HEK293 (cell line): ENCODE measurements around the gene RBP4.

Experiments
- CTCF ChIA-PET: fragments of 350-600 bp; formaldehyde crosslinking; extraction: SDS; loops from one replicate; lab custom pipeline; 2021; ENCODE audit warnings: antibody characterized with exemption; lab: Yijun Ruan, JAX
- POLR2A ChIA-PET: fragments of 300-600 bp; formaldehyde crosslinking; extraction: SDS; loops from one replicate; lab custom pipeline; 2020; ENCODE audit warnings: antibody characterized with exemption, inconsistent platforms; lab: Yijun Ruan, JAX
- H3K27ac ChIP-seq: fragments of 200-500 bp; sonication (Bioruptor generic); 2 replicates; pipeline ENCODE4 v1.5.1; 2014; ENCODE audit warnings: low read depth, low read length, control low read depth, inconsistent platforms; ENCODE audit errors: extremely low read depth
- H3K36me3 ChIP-seq, 2 experiments: fragments of 200-500 bp in 1 of 2; sonication (Bioruptor generic) in 1 of 2; 1 replicate in 1 of 2; 2 replicates in 1 of 2; pipeline ENCODE4 v1.5.1; 2014 to 2017; ENCODE audit warnings: inconsistent platforms in 2 of 2, low read length in 2 of 2; ENCODE audit not compliant: control insufficient read depth in 2 of 2, insufficient read depth in 1 of 2
- H3K4me1 ChIP-seq: fragments of 200-500 bp; sonication (Bioruptor generic); 2 replicates; pipeline ENCODE4 v1.5.1; 2014; ENCODE audit warnings: mild to moderate bottlenecking, low read length, inconsistent platforms; ENCODE audit not compliant: control insufficient read depth, insufficient read depth
- H3K4me3 ChIP-seq: 2 replicates; pipeline ENCODE4 v1.5.1; 2011; ENCODE audit warnings: low read depth, mild to moderate bottlenecking, control low read depth, low read length, moderate library complexity
- H3K9me3 ChIP-seq: fragments of 200-500 bp; sonication (Bioruptor generic); 2 replicates; pipeline ENCODE4 v1.5.1; 2014; ENCODE audit warnings: low read depth, low read length, inconsistent platforms; ENCODE audit not compliant: control insufficient read depth, insufficient read depth
- GLI2 ChIP-seq: fragments of 450-650 bp; formaldehyde crosslinking; IDR thresholded peaks from 2 replicates; pipeline ENCODE4; 2017; ENCODE audit warnings: missing biosample characterization, missing genetic modification characterization, low read depth, borderline replicate concordance
- GLIS2 ChIP-seq: fragments of 450-650 bp; formaldehyde crosslinking; IDR thresholded peaks from 2 replicates; pipeline ENCODE4 v1.5.1; 2016; ENCODE audit warnings: missing biosample characterization, missing genetic modification characterization
- HOXA7 ChIP-seq: sonication (generic); formaldehyde crosslinking; IDR thresholded peaks from 2 replicates; pipeline ENCODE4 v1.8.1; 2022; ENCODE audit warnings: missing genetic modification reagents, borderline replicate concordance
- IKZF3 ChIP-seq: fragments of 450-650 bp; IDR thresholded peaks from 2 replicates; pipeline ENCODE4 v1.5.0; 2018; ENCODE audit warnings: missing biosample characterization, mild to moderate bottlenecking, missing genetic modification characterization, moderate library complexity
- KLF9 ChIP-seq: fragments of 450-650 bp; formaldehyde crosslinking; IDR thresholded peaks from 2 replicates; pipeline ENCODE4 v1.5.1; 2016; ENCODE audit warnings: missing biosample characterization, missing genetic modification characterization, low read depth
- MEIS1 ChIP-seq: sonication (generic); formaldehyde crosslinking; IDR thresholded peaks from 2 replicates; pipeline ENCODE4 v1.8.1; 2022; ENCODE audit warnings: missing genetic modification reagents, mild to moderate bottlenecking, borderline replicate concordance
- ZBTB21 ChIP-seq: fragments of 450-650 bp; formaldehyde crosslinking; IDR thresholded peaks from 2 replicates; pipeline ENCODE4 v1.5.1; 2017; ENCODE audit warnings: missing biosample characterization, missing genetic modification characterization
- ZBTB7A ChIP-seq: fragments of 450-650 bp; formaldehyde crosslinking; IDR thresholded peaks from 2 replicates; pipeline ENCODE4 v1.5.1; 2016; ENCODE audit warnings: low read depth, missing biosample characterization, missing genetic modification characterization
- ZFHX2 ChIP-seq: fragments of 450-650 bp; formaldehyde crosslinking; conservative IDR thresholded peaks from 2 replicates; pipeline ENCODE4 v1.5.1; 2016; ENCODE audit warnings: missing biosample characterization, missing genetic modification characterization
- ZNF138 ChIP-seq: fragments of 450-650 bp; formaldehyde crosslinking; IDR thresholded peaks from 2 replicates; pipeline ENCODE4 v1.5.1; 2016; ENCODE audit warnings: missing biosample characterization, missing genetic modification characterization, borderline replicate concordance
- ZNF366 ChIP-seq: fragments of 450-650 bp; formaldehyde crosslinking; conservative IDR thresholded peaks from 2 replicates; pipeline ENCODE4 v1.5.1; 2016; ENCODE audit warnings: missing biosample characterization, missing genetic modification characterization
- ZNF37A ChIP-seq: fragments of 450-650 bp; IDR thresholded peaks from 2 replicates; pipeline ENCODE4 v1.5.1; 2018; ENCODE audit warnings: missing biosample characterization, missing genetic modification characterization
- ZNF404 ChIP-seq: fragments of 450-650 bp; formaldehyde crosslinking; IDR thresholded peaks from 2 replicates; pipeline ENCODE4 v1.5.1; 2017; ENCODE audit warnings: missing biosample characterization, missing genetic modification characterization
- ZNF585B ChIP-seq: fragments of 450-650 bp; formaldehyde crosslinking; IDR thresholded peaks from 2 replicates; pipeline ENCODE4 v1.5.1; 2016; ENCODE audit warnings: missing biosample characterization, missing genetic modification characterization
- ZNF660 ChIP-seq: fragments of 450-650 bp; IDR thresholded peaks from 2 replicates; pipeline ENCODE4 v1.5.1; 2018; ENCODE audit warnings: missing biosample characterization, mild to moderate bottlenecking, missing genetic modification characterization
- ZNF768 ChIP-seq: fragments of 450-650 bp; formaldehyde crosslinking; IDR thresholded peaks from 2 replicates; pipeline ENCODE4 v1.5.1; 2018; ENCODE audit warnings: missing biosample characterization, mild to moderate bottlenecking, missing genetic modification characterization
- ZNF830 ChIP-seq: fragments of 450-650 bp; IDR thresholded peaks from 2 replicates; pipeline ENCODE4 v1.5.0; 2018; ENCODE audit warnings: missing biosample characterization, missing genetic modification characterization, low read depth, mild to moderate bottlenecking, moderate library complexity
- ZNF837 ChIP-seq: fragments of 450-650 bp; formaldehyde crosslinking; IDR thresholded peaks from 2 replicates; pipeline ENCODE4 v1.5.1; 2016; ENCODE audit warnings: missing biosample characterization, missing genetic modification characterization
- ZNF843 ChIP-seq: fragments of 450-650 bp; formaldehyde crosslinking; IDR thresholded peaks from 2 replicates; pipeline ENCODE4 v1.5.1; 2016; ENCODE audit warnings: missing biosample characterization, missing genetic modification characterization
- ZSCAN16 ChIP-seq: fragments of 450-650 bp; formaldehyde crosslinking; IDR thresholded peaks from 2 replicates; pipeline ENCODE4 v1.5.1; 2016; ENCODE audit warnings: missing biosample characterization, missing genetic modification characterization
- TF ChIP-seq, protein P1 (sequence below): fragments of 450-650 bp; formaldehyde crosslinking; IDR thresholded peaks from 2 replicates; pipeline ENCODE4 v1.5.1; 2016; ENCODE audit warnings: missing biosample characterization, missing genetic modification characterization, low read depth
- TF ChIP-seq, protein P2 (sequence below): fragments of 450-650 bp; formaldehyde crosslinking; IDR thresholded peaks from 2 replicates; pipeline ENCODE4 v1.5.1; 2016; ENCODE audit warnings: missing biosample characterization, missing genetic modification characterization
- TF ChIP-seq, protein P3 (sequence below): fragments of 450-650 bp; formaldehyde crosslinking; IDR thresholded peaks from 2 replicates; pipeline ENCODE4 v1.5.1; 2016; ENCODE audit warnings: missing biosample characterization, missing genetic modification characterization

Gene RBP4

DNA sequence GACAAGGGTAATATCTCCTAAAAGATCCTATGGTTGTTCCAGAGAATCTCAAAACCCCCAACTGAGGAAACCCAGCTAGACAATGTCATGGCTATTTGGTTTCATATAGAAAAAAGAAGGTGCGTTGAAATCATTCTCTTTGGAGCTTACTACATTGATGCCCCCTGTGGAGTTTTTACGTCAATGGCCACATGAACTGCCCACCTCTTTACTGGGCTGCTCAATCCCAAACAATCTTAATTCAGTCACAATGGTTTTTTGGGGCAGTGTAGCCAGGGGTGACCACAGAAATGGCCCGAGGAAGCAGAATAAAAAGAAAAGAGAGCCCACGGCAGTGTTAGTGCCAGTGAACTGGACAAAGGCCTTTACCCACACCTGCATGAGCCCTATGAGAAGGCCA lies 7.8 kb downstream of the RBP4 start:
- POLR2A ChIA-PET = no interaction called here
- CTCF ChIA-PET = interaction anchor here (1.3 kb wide), 1 partner anchor 39 kb away, joined by 5 read pairs; no protein-coding TSS in a partner anchor

DNA sequence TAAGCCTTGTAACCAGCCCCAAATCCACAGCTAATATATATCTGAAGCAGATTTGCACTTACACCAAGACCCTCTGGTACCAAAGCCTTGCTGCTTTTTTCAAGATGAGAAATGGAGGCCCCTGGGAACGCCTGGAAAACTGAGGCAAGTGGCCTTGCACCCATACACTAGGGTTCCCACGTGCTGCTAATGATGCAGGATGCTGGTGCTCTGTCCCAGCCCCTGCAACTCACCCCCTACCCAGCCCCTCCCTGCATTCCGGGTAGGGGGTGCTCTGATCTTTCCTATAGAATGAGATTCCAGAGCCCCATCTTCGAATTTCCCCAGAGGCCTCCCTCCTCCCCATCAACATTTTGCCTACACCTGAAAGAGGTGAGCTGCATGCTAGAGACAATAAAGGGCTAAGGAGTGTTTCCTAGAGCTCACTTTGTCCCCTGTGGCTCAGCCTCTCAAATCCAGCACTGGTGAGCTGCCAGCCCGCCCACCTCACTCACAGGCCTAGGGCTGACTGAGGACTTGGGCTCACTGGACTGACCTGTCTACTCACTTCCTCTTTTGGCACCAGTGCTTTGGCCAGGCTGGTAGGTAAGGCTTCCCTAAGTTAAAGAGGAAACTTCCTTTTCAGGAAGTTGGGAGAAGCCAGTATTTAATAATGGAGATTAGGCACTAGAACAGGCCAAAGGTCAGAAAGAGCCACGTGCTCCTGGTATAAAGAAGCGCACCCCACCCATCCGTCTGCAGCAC lies 9.8 kb downstream of the RBP4 start:
- no peaks in the 10 kb centered on the region for H3K9me3 ChIP-seq
- H3K36me3 ChIP-seq = no peaks in the 10 kb centered on the region
- H3K4me1 ChIP-seq = no peaks in the 10 kb centered on the region
- TF ChIP-seq ZFHX2 (0 out of 2 replicates have a peak, but pooled peaks have one; percentile 16), ZBTB21 (tag by site-specific recombination) (no peak)
- no peak overlapping the region for H3K4me3 ChIP-seq
- H3K27ac ChIP-seq = no peak overlapping the region
- ChIA-PET POLR2A (interaction anchor here (0.6 kb wide), 1 partner anchor 78 kb away, joined by 3 read pairs; no protein-coding TSS in a partner anchor), CTCF (interaction anchor here (0.6 kb wide), 1 partner anchor 139 kb away, joined by 5 read pairs; no protein-coding TSS in a partner anchor)

More for the DNA sequence above, 7.8 kb downstream of the RBP4 start:
- TF ChIP-seq ZBTB7A (no peak), KLF9 (tag by site-specific recombination) (no peak), ZNF585B (no peak), HOXA7 (CRISPR knock-in tag) (no peak), ZNF830 (tag by site-specific recombination) (no peak)
- TF ChIP-seq, protein P1, sequence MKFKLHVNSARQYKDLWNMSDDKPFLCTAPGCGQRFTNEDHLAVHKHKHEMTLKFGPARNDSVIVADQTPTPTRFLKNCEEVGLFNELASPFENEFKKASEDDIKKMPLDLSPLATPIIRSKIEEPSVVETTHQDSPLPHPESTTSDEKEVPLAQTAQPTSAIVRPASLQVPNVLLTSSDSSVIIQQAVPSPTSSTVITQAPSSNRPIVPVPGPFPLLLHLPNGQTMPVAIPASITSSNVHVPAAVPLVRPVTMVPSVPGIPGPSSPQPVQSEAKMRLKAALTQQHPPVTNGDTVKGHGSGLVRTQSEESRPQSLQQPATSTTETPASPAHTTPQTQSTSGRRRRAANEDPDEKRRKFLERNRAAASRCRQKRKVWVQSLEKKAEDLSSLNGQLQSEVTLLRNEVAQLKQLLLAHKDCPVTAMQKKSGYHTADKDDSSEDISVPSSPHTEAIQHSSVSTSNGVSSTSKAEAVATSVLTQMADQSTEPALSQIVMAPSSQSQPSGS (tag by site-specific recombination) = no peak
- no peak overlapping the region for H3K27ac ChIP-seq
- no peak overlapping the region for H3K4me3 ChIP-seq
- no peaks in the 10 kb centered on the region for H3K9me3 ChIP-seq
- no peaks in the 10 kb centered on the region for H3K4me1 ChIP-seq
- H3K36me3 ChIP-seq = no peaks in the 10 kb centered on the region

DNA sequence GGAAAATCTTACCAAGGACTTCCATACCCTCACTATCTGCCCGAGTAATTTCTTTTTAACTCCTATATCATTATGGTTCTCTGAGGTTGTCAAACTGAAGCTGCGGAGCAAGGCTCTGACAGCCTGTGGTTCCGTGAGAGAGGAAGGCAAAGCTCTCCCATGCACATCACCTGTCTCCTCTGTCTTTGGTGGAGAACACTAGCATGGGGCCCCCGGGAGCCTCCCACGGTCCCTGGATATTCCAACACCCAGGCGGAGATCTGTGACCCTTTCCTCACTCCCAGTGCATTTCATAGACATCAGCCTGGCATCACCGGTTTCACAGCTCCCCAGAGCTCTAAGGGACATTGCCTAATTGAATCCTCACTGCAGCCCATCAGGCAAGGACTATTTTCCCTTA lies 10.4 kb downstream of the RBP4 start:
- ChIA-PET POLR2A (interaction anchor here (0.6 kb wide), 1 partner anchor 78 kb away, joined by 3 read pairs; no protein-coding TSS in a partner anchor), CTCF (interaction anchor here (0.6 to 1.4 kb wide), 2 partner anchors 37 to 139 kb away, joined by 3 to 5 read pairs; no protein-coding TSS in a partner anchor)
- Histone ChIP-seq H3K36me3 (no peaks in the 10 kb centered on the region), H3K4me3 (no peak overlapping the region), H3K27ac (no peak overlapping the region), H3K9me3 (no peaks in the 10 kb centered on the region), H3K4me1 (no peaks in the 10 kb centered on the region)
- TF ChIP-seq ZNF585B = no peak
- TF ChIP-seq ZNF837 (tag by site-specific recombination) = no peak
- TF ChIP-seq ZNF843 (tag by site-specific recombination) = no peak
- no peak for TF ChIP-seq ZSCAN16 (tag by site-specific recombination)
- TF ChIP-seq ZNF768 (tag by site-specific recombination) = no peak
- no peak for TF ChIP-seq ZNF138

DNA sequence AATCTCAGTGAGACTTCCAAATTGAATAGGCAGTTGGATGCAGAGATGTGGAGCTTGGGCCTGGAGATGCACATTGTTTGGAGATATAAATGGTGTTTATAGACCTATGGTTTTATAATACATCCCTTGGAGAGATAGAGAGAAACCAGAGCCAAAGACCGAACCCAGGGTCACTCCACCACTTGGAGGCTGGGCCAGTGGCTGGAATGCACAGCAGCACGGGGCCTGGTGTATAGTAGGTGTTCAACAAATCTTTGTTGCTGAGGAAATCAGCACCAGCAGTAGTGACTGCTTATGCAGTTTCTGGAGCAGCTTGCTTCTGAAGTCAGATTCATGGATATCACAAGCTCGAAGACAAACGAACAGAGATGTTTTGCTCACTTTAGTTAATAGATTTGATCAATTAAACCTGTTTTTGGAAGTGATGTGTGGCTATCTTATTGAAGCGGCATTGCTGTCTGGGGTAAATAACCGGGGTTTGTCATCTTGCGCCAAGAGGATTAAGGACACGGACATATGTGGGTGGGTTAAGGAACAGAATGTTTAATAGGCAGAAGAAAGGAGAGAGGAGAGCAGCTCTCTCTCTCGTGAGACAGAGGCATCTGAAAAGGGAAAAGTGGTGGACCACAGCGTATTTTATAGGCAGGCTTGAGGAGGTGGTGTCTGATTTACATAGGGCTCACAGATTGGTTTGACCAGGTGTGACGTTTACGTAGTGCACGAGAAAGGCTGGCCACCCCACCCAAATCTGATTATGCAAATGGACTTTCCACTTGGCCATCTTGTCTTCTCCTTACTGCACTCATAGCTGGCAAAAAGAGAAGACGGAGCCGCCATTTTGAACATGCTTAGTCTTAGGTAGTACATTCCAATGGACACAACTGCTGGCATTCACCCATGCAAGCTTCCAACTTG lies 11.1 kb downstream of the RBP4 start:
- Histone ChIP-seq H3K4me1 (no peaks in the 10 kb centered on the region), H3K4me3 (no peak overlapping the region), H3K9me3 (no peaks in the 10 kb centered on the region), H3K36me3 (no peaks in the 10 kb centered on the region), H3K27ac (no peak overlapping the region)
- POLR2A ChIA-PET = no interaction called here
- CTCF ChIA-PET = interaction anchor here (0.6 to 1.4 kb wide), 3 partner anchors 35 to 55 kb away, joined by 3 read pairs; no protein-coding TSS in a partner anchor
- TF ChIP-seq ZNF660 (no peak), ZNF37A (tag by site-specific recombination) (no peak), GLIS2 (tag by site-specific recombination) (no peak), ZNF404 (tag by site-specific recombination) (no peak), IKZF3 (no peak), ZFHX2 (no peak), ZNF366 (tag by site-specific recombination) (no peak), MEIS1 (CRISPR knock-in tag) (no peak), GLI2 (no peak)
- TF ChIP-seq, protein P2, sequence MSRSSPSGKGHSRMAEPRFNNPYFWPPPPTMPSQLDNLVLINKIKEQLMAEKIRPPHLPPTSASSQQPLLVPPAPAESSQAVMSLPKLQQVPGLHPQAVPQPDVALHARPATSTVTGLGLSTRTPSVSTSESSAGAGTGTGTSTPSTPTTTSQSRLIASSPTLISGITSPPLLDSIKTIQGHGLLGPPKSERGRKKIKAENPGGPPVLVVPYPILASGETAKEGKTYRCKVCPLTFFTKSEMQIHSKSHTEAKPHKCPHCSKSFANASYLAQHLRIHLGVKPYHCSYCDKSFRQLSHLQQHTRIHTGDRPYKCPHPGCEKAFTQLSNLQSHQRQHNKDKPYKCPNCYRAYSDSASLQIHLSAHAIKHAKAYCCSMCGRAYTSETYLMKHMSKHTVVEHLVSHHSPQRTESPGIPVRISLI (tag by site-specific recombination) = no peak
- TF ChIP-seq, protein P3, sequence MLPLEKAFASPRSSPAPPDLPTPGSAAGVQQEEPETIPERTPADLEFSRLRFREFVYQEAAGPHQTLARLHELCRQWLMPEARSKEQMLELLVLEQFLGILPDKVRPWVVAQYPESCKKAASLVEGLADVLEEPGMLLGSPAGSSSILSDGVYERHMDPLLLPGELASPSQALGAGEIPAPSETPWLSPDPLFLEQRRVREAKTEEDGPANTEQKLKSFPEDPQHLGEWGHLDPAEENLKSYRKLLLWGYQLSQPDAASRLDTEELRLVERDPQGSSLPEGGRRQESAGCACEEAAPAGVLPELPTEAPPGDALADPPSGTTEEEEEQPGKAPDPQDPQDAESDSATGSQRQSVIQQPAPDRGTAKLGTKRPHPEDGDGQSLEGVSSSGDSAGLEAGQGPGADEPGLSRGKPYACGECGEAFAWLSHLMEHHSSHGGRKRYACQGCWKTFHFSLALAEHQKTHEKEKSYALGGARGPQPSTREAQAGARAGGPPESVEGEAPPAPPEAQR (tag by site-specific recombination) = no peak
